ENCODE measurements around the gene RBM5.
"Not testable (repeated sequence)": the region's sequence is repeated elsewhere in the genome, so short reads cannot be mapped to it uniquely, and the experiment has no call there.

Gene RBM5

DNA sequence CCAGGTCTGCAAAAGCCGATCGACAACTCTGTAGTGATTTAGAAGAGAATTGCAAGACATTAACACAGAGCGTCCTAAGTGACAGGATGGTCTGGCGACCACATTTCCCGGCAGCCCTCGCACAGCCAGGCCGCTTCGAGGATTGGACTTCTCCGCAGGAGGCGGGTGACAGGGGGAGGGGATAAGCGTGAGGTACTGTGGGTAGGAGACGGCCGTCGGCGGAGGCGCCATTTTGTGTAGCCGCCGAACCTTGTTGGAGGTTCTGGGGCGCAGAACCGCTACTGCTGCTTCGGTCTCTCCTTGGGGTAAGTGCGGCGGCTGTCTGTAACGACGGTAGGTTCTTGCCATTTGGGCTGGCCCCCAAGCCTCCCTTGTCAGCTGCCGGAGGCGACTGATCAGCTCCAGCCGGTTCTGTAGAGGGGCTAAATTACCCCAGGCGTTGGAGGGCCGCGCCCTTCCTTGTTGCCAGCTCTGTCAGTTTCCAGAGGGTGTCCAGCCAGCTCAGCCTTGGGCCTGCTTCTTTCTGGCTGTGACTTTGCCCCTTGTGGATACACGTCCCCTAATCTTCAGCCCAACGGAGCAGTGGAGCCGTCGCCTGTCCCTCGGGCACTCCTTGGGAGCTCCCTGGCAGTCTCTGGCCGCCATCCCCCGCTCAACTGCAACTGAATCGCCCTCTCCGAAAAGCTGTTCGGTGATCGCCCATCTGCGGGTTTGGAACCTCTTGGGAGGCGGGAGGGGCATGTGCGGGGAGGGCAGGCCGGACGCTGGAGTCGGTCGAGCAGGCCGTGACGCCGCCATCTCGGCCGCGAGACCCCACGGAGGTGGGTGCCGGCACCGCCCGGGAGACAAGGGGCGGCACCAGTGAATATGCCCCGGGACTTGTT lies at the start of gene RBM5:
RBM5 (plus strand) TSS at position 195 of the 884 bp plus-strand sequence. CDS start 1,516 bp downstream, outside the sequence.
- Mint-ChIP-seq H3K4me1 (ENCODE audit: low read depth) (peaks cover 25% of the 10 kb centered on the region), H3K4me3 (peak within 1 kb of the TSS; percentile 96), H3K27ac (peak within 1 kb of the TSS; percentile 90), H3K27me3 (ENCODE audit: low read depth) (no peaks in the 10 kb centered on the region), H3K36me3 (ENCODE audit: low read depth) (peaks cover 26% of the 10 kb centered on the region), H3K9me3 (no peaks in the 10 kb centered on the region)

DNA sequence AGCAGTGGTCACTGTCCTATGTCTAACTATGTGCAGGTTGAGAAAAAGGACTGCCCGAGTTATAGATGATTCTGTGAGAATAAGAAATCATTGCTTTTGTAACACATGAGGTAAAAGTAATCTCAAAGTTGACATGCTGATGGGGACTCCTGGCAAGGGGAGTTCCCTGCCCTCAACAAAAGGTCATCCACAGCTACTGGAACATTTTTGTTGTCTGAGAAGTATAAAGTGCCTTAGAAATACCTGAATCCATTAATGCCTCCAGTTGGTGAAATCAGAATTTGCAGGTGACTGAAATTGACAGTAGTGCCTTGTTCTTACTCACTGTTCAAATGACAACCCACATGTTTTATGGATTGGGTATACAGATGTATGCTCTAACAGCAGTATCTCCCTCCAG lies 43.7 kb upstream of the RBM5 start:
- H3K27me3 Mint-ChIP-seq (ENCODE audit: low read depth), result no peaks in the 10 kb centered on the region
- no peak overlapping the region for H3K4me3 Mint-ChIP-seq
- H3K36me3 Mint-ChIP-seq (ENCODE audit: low read depth), result peaks cover 13% of the 10 kb centered on the region
- H3K9me3 Mint-ChIP-seq, result no peaks in the 10 kb centered on the region
- peaks cover 15% of the 10 kb centered on the region for H3K4me1 Mint-ChIP-seq (ENCODE audit: low read depth)
- H3K27ac Mint-ChIP-seq, result no peak overlapping the region

DNA sequence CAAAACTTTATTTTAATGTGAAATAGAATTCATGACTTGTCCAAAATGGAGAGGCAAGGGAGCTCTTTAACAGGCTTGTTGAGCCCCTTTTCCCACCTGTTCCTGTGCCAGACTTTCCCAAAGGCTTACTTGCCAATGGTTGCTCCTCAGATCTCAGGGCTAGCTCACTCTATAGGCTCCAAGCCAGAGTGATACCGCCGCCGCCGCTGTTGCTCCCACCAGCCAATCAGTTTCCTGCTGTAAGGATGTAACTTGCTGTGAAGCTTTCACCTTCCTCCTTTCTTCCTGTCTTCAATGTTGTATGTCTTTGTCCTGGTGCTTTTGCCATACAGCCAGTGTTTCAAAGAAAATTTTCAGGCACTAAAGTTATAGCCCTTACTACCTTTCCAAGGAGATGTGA lies 41.3 kb upstream of the RBM5 start:
- no peak overlapping the region for H3K4me3 Mint-ChIP-seq
- H3K27ac Mint-ChIP-seq, result no peak overlapping the region
- peaks cover 3% of the 10 kb centered on the region for H3K4me1 Mint-ChIP-seq (ENCODE audit: low read depth)
- H3K36me3 Mint-ChIP-seq (ENCODE audit: low read depth), result peaks cover 16% of the 10 kb centered on the region
- no peaks in the 10 kb centered on the region for H3K27me3 Mint-ChIP-seq (ENCODE audit: low read depth)
- H3K9me3 Mint-ChIP-seq, result no peaks in the 10 kb centered on the region

DNA sequence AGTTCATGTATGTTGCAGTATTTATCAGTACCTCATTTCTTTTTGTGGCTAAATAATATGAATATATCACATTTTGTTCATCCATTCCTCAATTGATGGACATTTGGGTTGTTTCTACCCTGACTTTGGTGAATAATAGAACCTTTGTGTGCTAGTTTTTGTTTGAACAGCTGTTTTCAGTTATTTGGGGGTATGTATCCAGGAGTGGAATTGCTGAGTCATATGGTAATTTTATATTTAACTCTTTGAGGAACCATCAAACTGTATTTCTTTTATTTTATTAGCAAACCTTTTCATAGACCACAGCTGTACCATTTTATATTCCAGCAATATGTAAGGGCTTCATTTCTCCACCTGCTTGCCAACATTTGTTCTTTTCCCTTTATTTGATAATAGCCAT lies 38.4 kb upstream of the RBM5 start:
- Mint-ChIP-seq H3K36me3 (ENCODE audit: low read depth) (peaks cover 28% of the 10 kb centered on the region), H3K27ac (no peak overlapping the region), H3K4me3 (no peak overlapping the region), H3K9me3 (no peaks in the 10 kb centered on the region), H3K4me1 (ENCODE audit: low read depth) (peaks cover 3% of the 10 kb centered on the region), H3K27me3 (ENCODE audit: low read depth) (no peaks in the 10 kb centered on the region)

GRCh38 chr3:50057756-50058155 lies 31.0 kb upstream of the RBM5 start:
- Mint-ChIP-seq H3K4me3 (no peak overlapping the region), H3K27ac (no peak overlapping the region), H3K4me1 (ENCODE audit: low read depth) (no peaks in the 10 kb centered on the region), H3K36me3 (ENCODE audit: low read depth) (peaks cover 41% of the 10 kb centered on the region), H3K27me3 (ENCODE audit: low read depth) (no peaks in the 10 kb centered on the region), H3K9me3 (no peaks in the 10 kb centered on the region)

DNA sequence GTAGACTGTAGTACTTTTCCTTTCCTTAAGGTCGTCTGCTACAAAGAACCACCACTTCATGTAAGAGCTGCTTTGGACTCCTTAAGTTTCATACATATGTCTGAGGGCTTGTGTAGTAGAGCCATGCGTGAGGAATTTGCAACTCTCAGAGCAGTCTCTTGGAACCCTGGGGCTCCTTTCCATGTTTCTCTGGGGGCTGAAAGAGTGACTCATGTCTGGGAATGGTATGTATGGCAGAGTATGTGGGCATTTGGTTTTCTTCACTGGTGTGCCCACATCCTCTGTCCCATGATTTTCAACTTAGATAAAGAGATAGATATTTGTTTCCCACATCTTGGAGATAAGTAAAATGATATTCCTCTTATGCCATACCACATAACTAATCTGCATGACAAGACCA lies 20.6 kb upstream of the RBM5 start:
- H3K4me1 Mint-ChIP-seq (ENCODE audit: low read depth), result no peaks in the 10 kb centered on the region
- no peaks in the 10 kb centered on the region for H3K9me3 Mint-ChIP-seq
- H3K27me3 Mint-ChIP-seq (ENCODE audit: low read depth), result no peaks in the 10 kb centered on the region
- H3K4me3 Mint-ChIP-seq, result no peak overlapping the region
- H3K27ac Mint-ChIP-seq, result no peak overlapping the region
- H3K36me3 Mint-ChIP-seq (ENCODE audit: low read depth), result peaks cover 47% of the 10 kb centered on the region

- Mint-ChIP-seq H3K27ac (no peak overlapping the region), H3K36me3 (ENCODE audit: low read depth) (peaks cover 21% of the 10 kb centered on the region), H3K4me1 (ENCODE audit: low read depth) (peaks cover 8% of the 10 kb centered on the region), H3K27me3 (ENCODE audit: low read depth) (no peaks in the 10 kb centered on the region), H3K4me3 (no peak overlapping the region), H3K9me3 (no peaks in the 10 kb centered on the region)
Measured at GRCh38 chr3:50078091-50078490, 10.6 kb upstream of the RBM5 start.

- no peak overlapping the region for H3K27ac Mint-ChIP-seq
Measured at GRCh38 chr3:50078622-50079021, 10.1 kb upstream of the RBM5 start.

GRCh38 chr3:50084951-50085350 lies 3.8 kb upstream of the RBM5 start:
- H3K9me3 Mint-ChIP-seq; H3K27me3 Mint-ChIP-seq (ENCODE audit: low read depth); H3K4me3 Mint-ChIP-seq; H3K36me3 Mint-ChIP-seq (ENCODE audit: low read depth); H3K27ac Mint-ChIP-seq: not testable (repeated sequence)
- peaks cover 13% of the 10 kb centered on the region for H3K4me1 Mint-ChIP-seq (ENCODE audit: low read depth)

More at GRCh38 chr3:50078622-50079021, 10.1 kb upstream of the RBM5 start:
- H3K4me3 Mint-ChIP-seq, result no peak overlapping the region
- H3K9me3 Mint-ChIP-seq, result no peaks in the 10 kb centered on the region
- no peaks in the 10 kb centered on the region for H3K27me3 Mint-ChIP-seq (ENCODE audit: low read depth)
- H3K36me3 Mint-ChIP-seq (ENCODE audit: low read depth), result peaks cover 17% of the 10 kb centered on the region
- peaks cover 10% of the 10 kb centered on the region for H3K4me1 Mint-ChIP-seq (ENCODE audit: low read depth)

DNA sequence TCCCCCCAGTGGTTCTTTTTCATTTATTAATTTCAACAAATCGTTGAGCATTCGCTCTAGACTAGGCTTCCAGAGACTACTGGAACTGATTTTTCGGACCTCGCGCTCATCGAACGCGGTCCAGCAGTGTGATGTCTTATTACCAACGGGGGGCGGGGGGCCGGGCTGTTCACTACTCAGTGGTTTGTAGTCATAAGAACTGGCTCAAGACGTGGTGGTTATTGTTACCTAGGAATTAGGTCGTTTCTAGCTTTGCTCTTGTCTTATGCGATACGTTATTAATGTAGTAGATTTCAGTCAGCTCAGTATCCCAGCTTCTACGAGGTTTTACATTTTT lies 858 bp downstream of the RBM5 start:
- Mint-ChIP-seq H3K9me3 (no peaks in the 10 kb centered on the region), H3K4me3 (peak overlapping the region; percentile 96), H3K27ac (peak overlapping the region; percentile 90), H3K4me1 (ENCODE audit: low read depth) (peaks cover 25% of the 10 kb centered on the region), H3K36me3 (ENCODE audit: low read depth) (peaks cover 28% of the 10 kb centered on the region), H3K27me3 (ENCODE audit: low read depth) (no peaks in the 10 kb centered on the region)

GRCh38 chr3:50090984-50091383 lies 2.3 kb downstream of the RBM5 start:
- no peaks in the 10 kb centered on the region for H3K27me3 Mint-ChIP-seq (ENCODE audit: low read depth)
- H3K27ac Mint-ChIP-seq, result no peak overlapping the region
- H3K4me1 Mint-ChIP-seq (ENCODE audit: low read depth), result peaks cover 29% of the 10 kb centered on the region
- H3K36me3 Mint-ChIP-seq (ENCODE audit: low read depth), result peaks cover 39% of the 10 kb centered on the region
- H3K4me3 Mint-ChIP-seq, result no peak overlapping the region
- H3K9me3 Mint-ChIP-seq, result no peaks in the 10 kb centered on the region

- H3K36me3 Mint-ChIP-seq (ENCODE audit: low read depth), result peaks cover 58% of the 10 kb centered on the region
- H3K27ac Mint-ChIP-seq, result no peak overlapping the region
Measured at GRCh38 chr3:50095352-50095998, 6.8 kb downstream of the RBM5 start.

GRCh38 chr3:50100386-50100785 lies 11.7 kb downstream of the RBM5 start:
- no peak overlapping the region for H3K27ac Mint-ChIP-seq
- peaks cover 5% of the 10 kb centered on the region for H3K4me1 Mint-ChIP-seq (ENCODE audit: low read depth)
- H3K36me3 Mint-ChIP-seq (ENCODE audit: low read depth), result peaks cover 63% of the 10 kb centered on the region
- no peak overlapping the region for H3K4me3 Mint-ChIP-seq
- no peaks in the 10 kb centered on the region for H3K27me3 Mint-ChIP-seq (ENCODE audit: low read depth)
- H3K9me3 Mint-ChIP-seq, result no peaks in the 10 kb centered on the region

More at GRCh38 chr3:50095352-50095998, 6.8 kb downstream of the RBM5 start:
- Mint-ChIP-seq H3K4me3 (no peak overlapping the region), H3K9me3 (no peaks in the 10 kb centered on the region), H3K4me1 (ENCODE audit: low read depth) (peaks cover 21% of the 10 kb centered on the region), H3K27me3 (ENCODE audit: low read depth) (no peaks in the 10 kb centered on the region)

DNA sequence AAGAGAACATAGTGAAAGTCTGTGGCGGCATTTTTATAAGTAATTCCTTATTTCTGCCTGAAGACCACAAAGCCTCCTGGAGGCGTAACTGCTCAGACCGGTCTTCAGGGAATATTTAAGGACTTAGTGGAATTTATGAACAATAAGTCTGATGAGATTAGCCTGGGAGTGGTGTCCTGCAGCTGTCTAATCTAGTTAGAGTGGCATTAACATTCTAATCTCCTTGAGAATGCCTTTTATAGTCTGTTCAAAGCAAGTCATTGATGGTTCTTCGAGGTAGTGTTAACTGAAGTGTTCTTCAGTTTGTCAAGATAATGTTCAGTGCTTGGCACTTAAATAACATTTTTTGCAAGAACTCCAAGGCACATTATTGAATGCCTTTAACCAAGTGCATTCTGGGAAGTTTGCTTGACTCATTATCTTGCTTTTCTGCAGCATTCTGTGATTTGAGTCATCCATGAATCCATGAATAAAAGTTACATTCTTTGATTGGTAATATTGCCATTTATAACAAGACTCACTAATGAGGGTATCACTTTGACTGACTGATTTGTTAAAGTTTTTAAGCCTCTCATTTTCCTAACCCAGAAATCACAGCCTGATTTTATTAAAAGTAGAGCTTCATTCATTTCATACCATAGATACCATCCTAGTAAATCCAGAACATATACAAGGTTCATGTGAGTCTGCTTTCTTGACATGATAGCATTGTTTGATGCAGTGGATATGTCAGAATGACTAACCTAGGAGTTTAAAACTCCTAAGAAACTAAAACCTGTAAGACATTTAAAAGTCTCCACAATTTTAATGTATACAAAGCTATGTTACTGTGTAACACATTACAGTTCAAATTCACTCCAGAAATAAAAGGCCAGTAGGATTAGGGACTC lies 12.5 kb downstream of the RBM5 start:
- peaks cover 59% of the 10 kb centered on the region for H3K36me3 Mint-ChIP-seq (ENCODE audit: low read depth)
- H3K27me3 Mint-ChIP-seq (ENCODE audit: low read depth), result no peaks in the 10 kb centered on the region
- no peak overlapping the region for H3K4me3 Mint-ChIP-seq
- H3K4me1 Mint-ChIP-seq (ENCODE audit: low read depth), result peaks cover 2% of the 10 kb centered on the region
- no peak overlapping the region for H3K27ac Mint-ChIP-seq
- no peaks in the 10 kb centered on the region for H3K9me3 Mint-ChIP-seq
